ENCODE results near the gene MEGF11. TPM values are rescaled to one million over a fixed set of nuclear protein-coding genes. Genes with fewer than 3 reads are reported as not detected.

The MEGF11 gene
- total RNA-seq, 6 experiments from 2014 or later: not detected

- ATAC-seq: peak in 1 of 4 donors; percentile 22
- Histone ChIP-seq H3K36me3 (no peaks in the 10 kb centered on the region), H3K4me3 (no peak overlapping the region), H3K9me3 (no peaks in the 10 kb centered on the region), H3K27me3 (no peaks in the 10 kb centered on the region), H3K27ac (no peak overlapping the region), H3K4me1 (no peaks in the 10 kb centered on the region)
- intact Hi-C loops (cut with DNase I): no loop called here
- 31% methylated on average over 2 of the region's 6 CpGs for WGBS (ENCODE audit: insufficient coverage, low coverage, low lambda C conversion rate, missing lambda C conversion rate)
- DNase-seq: no peak
- TF ChIP-seq CTCF (IDR thresholded peaks at IDR 0.05): no peak
- TF ChIP-seq POLR2A (IDR thresholded peaks at IDR 0.05): no peak
Measured at GRCh38 chr15:66187271-66187670, 66.3 kb downstream of the MEGF11 start.

GRCh38 chr15:66186049-66186825, 67.3 kb downstream of the MEGF11 start:
- H3K36me3 ChIP-seq: no peaks in the 10 kb centered on the region
- 20% methylated on average over 5 of the region's 7 CpGs for WGBS (ENCODE audit: insufficient coverage, low coverage, low lambda C conversion rate, missing lambda C conversion rate)
- H3K9me3 ChIP-seq: no peaks in the 10 kb centered on the region
- intact Hi-C loops (cut with DNase I): no loop called here
- H3K27ac ChIP-seq: no peak overlapping the region
- DNase-seq (no peak), ATAC-seq (no peak)
- no peaks in the 10 kb centered on the region for H3K4me1 ChIP-seq
- H3K27me3 ChIP-seq: no peaks in the 10 kb centered on the region
- H3K4me3 ChIP-seq: no peak overlapping the region
- TF ChIP-seq POLR2A (IDR thresholded peaks at IDR 0.05): no peak
- no peak for TF ChIP-seq CTCF (IDR thresholded peaks at IDR 0.05)

- 27% methylated on average over 6 of the region's 8 CpGs for WGBS (ENCODE audit: insufficient coverage, low coverage, low lambda C conversion rate, missing lambda C conversion rate)
- intact Hi-C loops (cut with DNase I): no loop called here
- Histone ChIP-seq H3K27me3 (no peaks in the 10 kb centered on the region), H3K4me1 (no peaks in the 10 kb centered on the region), H3K27ac (no peak overlapping the region), H3K4me3 (no peak overlapping the region), H3K9me3 (no peaks in the 10 kb centered on the region), H3K36me3 (no peaks in the 10 kb centered on the region)
- no peak for ATAC-seq
- TF ChIP-seq CTCF (IDR thresholded peaks at IDR 0.05): no peak
- no peak for TF ChIP-seq POLR2A (IDR thresholded peaks at IDR 0.05)
- peak in 1 of 3 donors; percentile 1 for DNase-seq
Measured at GRCh38 chr15:66184936-66185790, 68.4 kb downstream of the MEGF11 start.

GRCh38 chr15:66184492-66184891, 69.1 kb downstream of the MEGF11 start:
- 36% methylated on average over 6 of the region's 6 CpGs for WGBS (ENCODE audit: insufficient coverage, low coverage, low lambda C conversion rate, missing lambda C conversion rate)
- Histone ChIP-seq H3K4me1 (no peaks in the 10 kb centered on the region), H3K27ac (no peak overlapping the region), H3K27me3 (no peaks in the 10 kb centered on the region), H3K9me3 (no peaks in the 10 kb centered on the region), H3K36me3 (no peaks in the 10 kb centered on the region), H3K4me3 (no peak overlapping the region)
- TF ChIP-seq CTCF (IDR thresholded peaks at IDR 0.05): no peak
- intact Hi-C loops (cut with DNase I): no loop called here
- ATAC-seq (no peak), DNase-seq (peak in 1 of 3 donors; percentile 2)

Measured in right lobe of liver (tissue), 6 donors.